Stimulated activated CD8-positive, alpha-beta memory T cell treated with anti-CD3 and anti-CD28 coated beads, Interleukin-7, amount 100 ng/mL, for 4 hours (primary cell): ENCODE results near the gene LRTM2.

Experiments
- DNase-seq, 2 donors: peaks; one replicate each; pipeline ENCODE4 v3.0.0-alpha.2; 2020; ENCODE audit warnings: low read depth in 2 of 2

LRTM2 gene

DNA sequence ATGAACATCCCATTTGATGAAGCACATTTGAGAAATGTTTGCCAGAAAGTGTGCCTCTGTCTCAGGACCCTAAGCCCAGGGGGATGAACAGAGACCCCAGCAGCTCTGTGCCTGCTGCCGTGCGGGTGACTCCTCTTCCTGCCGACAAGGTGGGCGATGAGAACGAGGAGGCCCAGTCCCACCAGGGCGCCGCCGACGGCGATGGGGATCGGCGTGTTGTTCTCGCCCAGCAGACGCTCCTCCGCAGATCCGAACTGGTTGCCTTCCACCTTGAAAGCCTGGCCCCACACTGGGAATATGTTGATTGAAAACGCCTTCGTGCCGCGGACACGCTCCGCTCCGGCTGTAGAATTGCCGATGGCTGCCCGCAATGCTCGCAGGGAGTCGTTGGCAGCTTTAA lies 44.1 kb downstream of the LRTM2 start:
- DNase-seq: no peak

- no peak for DNase-seq
Measured at GRCh38 chr12:1864867-1865266, 44.5 kb downstream of the LRTM2 start.

DNA sequence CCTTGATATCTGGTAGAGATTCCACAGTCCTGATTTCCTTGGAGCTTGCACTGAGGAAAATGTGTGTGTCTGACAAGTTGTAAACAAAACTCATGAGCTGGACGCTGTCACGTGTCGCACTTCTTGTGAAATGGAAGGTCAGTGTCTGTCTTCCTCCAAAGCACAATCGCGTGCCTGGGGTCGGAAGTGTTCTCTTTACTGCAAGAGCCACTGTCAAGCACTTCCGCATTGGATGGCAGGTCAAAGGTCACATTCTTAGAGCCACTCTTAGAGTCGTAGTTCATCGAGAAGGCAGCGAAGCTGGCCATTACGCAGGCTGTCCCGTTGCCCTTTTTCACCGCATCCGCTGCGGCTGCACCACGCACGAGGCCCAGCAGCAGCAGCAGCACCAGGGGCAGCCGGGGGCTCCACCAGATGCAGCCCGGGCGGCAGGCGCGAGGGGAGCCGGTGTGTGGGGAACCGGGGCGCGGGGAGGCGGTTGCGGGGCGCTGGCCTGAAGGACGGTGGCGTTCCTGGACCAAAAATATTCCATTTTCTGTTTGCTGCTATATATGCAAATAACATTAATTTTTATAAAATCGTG lies 45.0 kb downstream of the LRTM2 start:
- no peak for DNase-seq

DNA sequence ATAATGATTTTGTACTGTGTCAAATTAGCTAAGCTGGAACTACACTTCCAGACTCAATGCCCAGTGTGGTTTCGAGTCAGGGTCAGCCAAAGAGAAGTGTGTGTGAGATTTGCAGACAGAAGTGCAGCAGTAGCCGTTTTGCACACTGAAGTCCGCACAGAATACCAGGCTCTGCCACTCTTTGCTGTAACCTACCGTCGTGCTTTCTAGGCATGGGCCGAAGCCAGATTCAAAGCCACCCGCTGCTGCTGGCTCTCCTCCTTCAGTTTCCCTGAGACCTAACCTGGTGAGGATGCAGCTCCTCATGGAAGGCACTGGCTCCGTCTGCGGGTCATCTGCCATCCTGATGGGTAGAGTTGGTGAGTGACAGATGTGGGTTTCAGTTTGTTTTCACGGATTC lies 48.8 kb downstream of the LRTM2 start:
- DNase-seq: no peak

DNA sequence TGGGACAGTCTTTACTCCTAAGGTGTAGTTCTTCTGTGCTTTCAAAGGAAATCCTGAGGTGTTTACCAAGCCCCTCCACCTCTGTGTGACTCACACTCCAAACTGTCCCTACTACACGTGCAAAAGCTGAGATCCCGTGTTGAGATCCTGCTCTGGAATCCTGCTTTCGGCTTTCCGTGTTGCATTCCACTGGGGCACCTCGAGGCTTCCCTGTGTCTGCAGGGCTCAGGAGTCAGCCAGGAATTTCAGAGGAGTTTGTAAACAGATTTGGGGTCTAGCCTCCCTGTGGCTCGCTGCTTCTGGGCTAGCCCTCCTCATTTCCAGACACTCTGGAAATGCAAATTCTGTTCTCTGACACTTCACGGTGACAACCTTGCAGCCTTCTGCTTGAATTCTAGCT lies 49.7 kb downstream of the LRTM2 start:
- no peak for DNase-seq

GRCh38 chr12:1870998-1871917 lies 50.9 kb downstream of the LRTM2 start:
- DNase-seq: no peak

GRCh38 chr12:1872001-1872400 lies 51.6 kb downstream of the LRTM2 start:
- DNase-seq: no peak

GRCh38 chr12:1872448-1872847 lies 52.1 kb downstream of the LRTM2 start:
- no peak for DNase-seq

GRCh38 chr12:1873531-1874510 lies 53.5 kb downstream of the LRTM2 start:
- DNase-seq: no peak

DNA sequence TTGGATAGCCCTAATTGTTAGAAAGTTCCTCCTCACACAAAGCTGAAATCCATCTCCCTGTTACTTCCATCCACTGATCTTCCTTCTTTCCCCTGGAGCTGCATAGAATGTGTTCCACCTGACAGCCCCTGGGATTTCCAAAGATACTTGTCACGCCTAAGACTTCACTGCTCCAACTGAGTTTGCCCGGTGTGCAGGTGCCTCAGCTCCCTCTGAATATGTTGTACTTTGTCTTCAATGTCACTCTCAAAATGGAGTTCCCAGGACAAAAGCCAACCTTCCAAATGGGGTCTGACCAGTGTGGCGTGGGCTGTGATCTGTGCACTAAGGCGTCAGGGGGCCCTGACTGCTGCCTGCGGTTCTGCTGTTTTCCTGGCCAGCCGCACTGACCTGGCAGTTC lies 55.2 kb downstream of the LRTM2 start:
- no peak for DNase-seq

- DNase-seq: no peak
Measured at GRCh38 chr12:1876086-1876485, 55.7 kb downstream of the LRTM2 start.

DNA sequence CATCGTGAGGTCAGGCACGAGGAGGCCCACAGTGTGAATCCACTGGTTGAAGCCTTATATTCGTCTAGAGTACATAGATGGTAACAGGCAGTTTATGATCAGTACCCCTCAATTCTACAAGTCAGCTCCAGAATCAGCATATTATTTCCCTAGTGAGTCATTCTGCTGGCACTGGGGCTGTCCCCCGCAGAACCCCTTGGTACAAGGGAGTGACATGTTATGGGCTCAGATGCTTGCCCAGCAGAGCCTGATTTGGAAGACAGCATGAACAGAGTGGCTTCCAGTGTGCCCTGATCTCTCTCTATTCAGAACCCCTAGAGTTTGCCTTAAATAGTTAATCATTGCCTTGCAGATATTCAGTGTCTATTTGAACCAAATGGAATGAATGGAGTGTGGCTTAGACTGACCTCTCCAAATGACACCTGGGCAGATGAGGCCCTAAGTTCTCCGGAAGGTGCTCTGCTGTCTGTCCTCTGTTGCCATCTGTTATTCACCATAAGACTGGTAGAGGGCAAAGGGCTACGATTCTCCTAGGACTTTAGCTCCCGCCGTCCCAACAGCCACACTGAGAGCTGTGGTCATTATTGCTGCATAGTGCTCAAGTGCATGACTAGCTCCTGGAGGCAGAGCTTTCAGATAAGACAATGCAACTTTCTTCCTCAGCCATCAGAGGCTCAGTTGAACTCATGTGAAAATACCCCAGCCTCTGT lies 57.0 kb downstream of the LRTM2 start:
- DNase-seq: no peak

DNA sequence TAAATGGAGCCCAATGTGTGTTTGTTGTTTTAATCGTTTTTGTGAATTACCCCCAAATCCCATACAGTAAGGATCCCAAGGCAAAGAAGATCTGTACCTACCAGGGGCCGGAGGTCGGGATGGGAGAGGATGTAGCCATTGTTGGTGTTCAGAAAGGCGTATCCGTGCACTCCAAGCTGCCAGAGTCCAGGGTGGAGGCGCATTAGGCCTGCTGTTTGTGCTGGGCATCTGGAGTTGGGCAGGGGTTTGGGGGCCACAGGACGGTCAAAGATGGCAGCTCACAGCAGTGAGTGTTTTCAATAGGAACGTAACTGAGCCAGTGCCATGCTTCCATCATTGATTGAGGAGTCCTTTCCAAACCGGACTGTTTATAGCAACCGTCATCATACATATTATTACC lies 57.8 kb downstream of the LRTM2 start:
- DNase-seq: no peak

- DNase-seq: no peak
Measured at GRCh38 chr12:1878695-1879094, 58.3 kb downstream of the LRTM2 start.

- no peak for DNase-seq
Measured at GRCh38 chr12:1879633-1880032, 59.3 kb downstream of the LRTM2 start.

GRCh38 chr12:1880153-1880845 lies 59.9 kb downstream of the LRTM2 start:
- no peak for DNase-seq

GRCh38 chr12:1880876-1881275 lies 60.5 kb downstream of the LRTM2 start:
- no peak for DNase-seq

GRCh38 chr12:1881301-1881700 lies 60.9 kb downstream of the LRTM2 start:
- no peak for DNase-seq

DNA sequence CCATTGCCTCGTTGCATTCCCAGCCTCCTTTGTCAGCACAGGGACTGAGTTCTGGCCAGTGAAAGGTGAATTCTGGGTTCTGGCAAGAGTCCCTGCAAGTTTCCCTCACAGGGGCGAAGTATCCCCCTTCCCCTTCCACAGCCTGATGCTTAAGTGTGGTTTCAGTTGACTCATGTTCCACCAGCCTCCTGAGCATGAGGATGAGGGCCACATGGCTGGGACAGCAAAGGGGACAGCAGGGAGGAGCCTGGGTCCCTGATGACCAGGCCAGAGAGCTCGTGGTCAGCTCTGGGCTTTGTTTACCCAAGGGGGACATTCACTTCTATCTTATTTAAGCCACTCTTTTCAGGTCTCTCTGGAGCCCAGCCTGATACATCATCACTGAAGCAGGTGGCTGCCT lies 61.6 kb downstream of the LRTM2 start:
- DNase-seq: no peak

DNA sequence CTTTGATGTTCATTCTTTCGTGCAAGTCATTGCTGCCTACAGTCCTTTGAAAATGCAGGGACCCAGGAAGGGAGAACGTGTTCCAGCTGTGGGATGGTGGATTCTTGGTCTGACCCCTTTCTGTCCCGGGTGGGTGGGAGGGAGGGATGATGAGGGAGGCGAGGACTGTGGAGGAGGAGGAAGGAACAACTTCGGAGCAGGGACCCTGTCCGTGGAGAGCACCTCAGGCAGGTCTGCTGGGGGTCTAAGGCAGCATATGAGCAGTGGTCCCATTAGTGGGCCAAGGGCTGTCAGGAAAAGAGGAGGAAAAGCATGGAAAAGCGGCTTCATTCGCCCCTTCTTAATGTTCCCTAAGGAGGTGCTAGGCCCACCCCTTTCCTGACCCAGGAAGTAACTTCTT lies 62.0 kb downstream of the LRTM2 start:
- DNase-seq: no peak

GRCh38 chr12:1882850-1883470 lies 62.6 kb downstream of the LRTM2 start:
- no peak for DNase-seq
